HEK293 (cell line): ENCODE results near the gene ZNHIT1.

Experiments used
- ATF2 ChIP-seq: fragments of 450-650 bp; formaldehyde crosslinking; IDR thresholded peaks from 2 replicates; pipeline ENCODE4 v1.5.1; 2016; ENCODE audit warnings: missing biosample characterization, missing genetic modification characterization, low read depth
- GLIS2 ChIP-seq: fragments of 450-650 bp; formaldehyde crosslinking; IDR thresholded peaks from 2 replicates; pipeline ENCODE4 v1.5.1; 2016; ENCODE audit warnings: missing biosample characterization, missing genetic modification characterization
- HIC1 ChIP-seq: fragments of 450-650 bp; formaldehyde crosslinking; IDR thresholded peaks from 2 replicates; pipeline ENCODE4 v1.5.1; 2016; ENCODE audit warnings: missing biosample characterization, missing genetic modification characterization
- HOXC10 ChIP-seq: sonication (generic); formaldehyde crosslinking; IDR thresholded peaks from 2 replicates; pipeline ENCODE4 v1.8.1; 2023; ENCODE audit warnings: mild to moderate bottlenecking, missing genetic modification reagents
- KLF16 ChIP-seq: fragments of 450-650 bp; formaldehyde crosslinking; IDR thresholded peaks from 2 replicates; pipeline ENCODE4 v1.5.1; 2017; ENCODE audit warnings: missing biosample characterization, missing genetic modification characterization
- KLF7 ChIP-seq: fragments of 450-650 bp; formaldehyde crosslinking; IDR thresholded peaks from 2 replicates; pipeline ENCODE4 v1.5.1; 2016; ENCODE audit warnings: missing biosample characterization, missing genetic modification characterization, borderline replicate concordance
- MYNN ChIP-seq: fragments of 450-650 bp; formaldehyde crosslinking; IDR thresholded peaks from 2 replicates; pipeline ENCODE4 v1.5.1; 2016; ENCODE audit warnings: missing biosample characterization, missing genetic modification characterization, borderline replicate concordance
- OVOL3 ChIP-seq: fragments of 450-650 bp; formaldehyde crosslinking; IDR thresholded peaks from 2 replicates; pipeline ENCODE4 v1.5.1; 2016; ENCODE audit warnings: missing biosample characterization, missing genetic modification characterization
- ZBTB21 ChIP-seq: fragments of 450-650 bp; formaldehyde crosslinking; IDR thresholded peaks from 2 replicates; pipeline ENCODE4 v1.5.1; 2017; ENCODE audit warnings: missing biosample characterization, missing genetic modification characterization
- ZBTB44 ChIP-seq: fragments of 450-650 bp; IDR thresholded peaks from 2 replicates; pipeline ENCODE4 v1.5.1; 2018; ENCODE audit warnings: missing biosample characterization, mild to moderate bottlenecking, missing genetic modification characterization
- ZBTB49 ChIP-seq: fragments of 450-650 bp; formaldehyde crosslinking; IDR thresholded peaks from 2 replicates; pipeline ENCODE4 v1.5.1; 2016; ENCODE audit warnings: missing biosample characterization, missing genetic modification characterization, low read depth
- ZEB2 ChIP-seq: fragments of 450-650 bp; formaldehyde crosslinking; IDR thresholded peaks from 2 replicates; pipeline ENCODE4 v1.5.1; 2016; ENCODE audit warnings: missing biosample characterization, missing genetic modification characterization
- ZFP37 ChIP-seq: fragments of 450-650 bp; formaldehyde crosslinking; IDR thresholded peaks from 2 replicates; pipeline ENCODE4 v1.5.1; 2016; ENCODE audit warnings: missing biosample characterization, missing genetic modification characterization
- ZNF112 ChIP-seq: fragments of 450-650 bp; formaldehyde crosslinking; IDR thresholded peaks from 2 replicates; pipeline ENCODE4 v1.5.0; 2017; ENCODE audit warnings: missing biosample characterization, missing genetic modification characterization
- ZNF184 ChIP-seq: fragments of 450-650 bp; IDR thresholded peaks from 2 replicates; pipeline ENCODE4 v1.5.1; 2018; ENCODE audit warnings: missing biosample characterization, mild to moderate bottlenecking, missing genetic modification characterization
- ZNF19 ChIP-seq: fragments of 450-650 bp; formaldehyde crosslinking; IDR thresholded peaks from 2 replicates; pipeline ENCODE4; 2016; ENCODE audit warnings: missing biosample characterization, missing genetic modification characterization, low read depth
- ZNF214 ChIP-seq: fragments of 450-650 bp; formaldehyde crosslinking; IDR thresholded peaks from 2 replicates; pipeline ENCODE4 v1.5.1; 2017; ENCODE audit warnings: missing biosample characterization, mild to moderate bottlenecking, missing genetic modification characterization, borderline replicate concordance
- ZNF223 ChIP-seq: fragments of 450-650 bp; formaldehyde crosslinking; IDR thresholded peaks from 2 replicates; pipeline ENCODE4 v1.5.1; 2016; ENCODE audit warnings: missing biosample characterization, missing genetic modification characterization
- ZNF248 ChIP-seq: fragments of 450-650 bp; formaldehyde crosslinking; IDR thresholded peaks from 2 replicates; pipeline ENCODE4 v1.5.1; 2017; ENCODE audit warnings: missing biosample characterization, missing genetic modification characterization
- ZNF37A ChIP-seq: fragments of 450-650 bp; IDR thresholded peaks from 2 replicates; pipeline ENCODE4 v1.5.1; 2018; ENCODE audit warnings: missing biosample characterization, missing genetic modification characterization
- ZNF513 ChIP-seq: fragments of 450-650 bp; IDR thresholded peaks from 2 replicates; pipeline ENCODE4 v1.5.1; 2018; ENCODE audit warnings: missing biosample characterization, missing genetic modification characterization
- ZNF529 ChIP-seq: fragments of 450-650 bp; formaldehyde crosslinking; IDR thresholded peaks from 2 replicates; pipeline ENCODE4 v1.5.1; 2017; ENCODE audit warnings: missing genetic modification characterization, missing biosample characterization; ENCODE audit not compliant: insufficient replicate concordance
- ZNF544 ChIP-seq: fragments of 450-650 bp; formaldehyde crosslinking; IDR thresholded peaks from 2 replicates; pipeline ENCODE4 v1.5.0; 2017; ENCODE audit warnings: missing biosample characterization, missing genetic modification characterization
- ZNF560 ChIP-seq: fragments of 450-650 bp; formaldehyde crosslinking; IDR thresholded peaks from 2 replicates; pipeline ENCODE4 v1.5.1; 2017; ENCODE audit warnings: missing biosample characterization, missing genetic modification characterization, borderline replicate concordance
- ZNF658 ChIP-seq: fragments of 450-650 bp; formaldehyde crosslinking; IDR thresholded peaks from 2 replicates; pipeline ENCODE4; 2016; ENCODE audit warnings: missing biosample characterization, missing genetic modification characterization
- ZNF670 ChIP-seq: fragments of 450-650 bp; formaldehyde crosslinking; IDR thresholded peaks from 2 replicates; pipeline ENCODE4 v1.5.1; 2016; ENCODE audit warnings: missing biosample characterization, missing genetic modification characterization, low read depth
- ZNF76 ChIP-seq: fragments of 450-650 bp; formaldehyde crosslinking; IDR thresholded peaks from 2 replicates; pipeline ENCODE4; 2016; ENCODE audit warnings: low read depth, missing biosample characterization, missing genetic modification characterization, borderline replicate concordance
- ZSCAN18 ChIP-seq: fragments of 450-650 bp; formaldehyde crosslinking; IDR thresholded peaks from 2 replicates; pipeline ENCODE4 v1.5.1; 2016; ENCODE audit warnings: missing biosample characterization, missing genetic modification characterization

The ZNHIT1 gene

GRCh38 chr7:101244375-101245146, 26.6 kb downstream of the ZNHIT1 start, which contains the start of gene FIS1 (continued):
- TF ChIP-seq ZNF248 (tag by site-specific recombination) (no peak), ZNF19 (tag by site-specific recombination) (no peak), ZBTB21 (no peak), ZEB2 (peak; percentile 87), GLIS2 (tag by site-specific recombination) (peak; percentile 61), ZNF529 (tag by site-specific recombination) (no peak), ZSCAN18 (tag by site-specific recombination) (no peak), ZBTB44 (tag by site-specific recombination) (no peak), ZNF670 (tag by site-specific recombination) (no peak), ZNF76 (tag by site-specific recombination) (peak; percentile 99), KLF7 (tag by site-specific recombination) (0 out of 2 replicates have a peak, but pooled peaks have one; percentile 16), ATF2 (tag by site-specific recombination) (no peak), ZNF658 (tag by site-specific recombination) (no peak), ZNF112 (tag by site-specific recombination) (no peak), HOXC10 (CRISPR knock-in tag) (no peak), ZNF223 (tag by site-specific recombination) (no peak), HIC1 (tag by site-specific recombination) (peak; percentile 100), ZFP37 (no peak), ZNF184 (no peak), MYNN (no peak), KLF16 (peak; percentile 59), OVOL3 (tag by site-specific recombination) (no peak), ZNF513 (tag by site-specific recombination) (no peak), ZNF37A (no peak), ZBTB49 (tag by site-specific recombination) (no peak), ZNF214 (tag by site-specific recombination) (no peak), ZNF560 (tag by site-specific recombination) (no peak), ZNF544 (no peak)
